ENCODE measurements around the gene FAM117B.

Gene FAM117B

DNA sequence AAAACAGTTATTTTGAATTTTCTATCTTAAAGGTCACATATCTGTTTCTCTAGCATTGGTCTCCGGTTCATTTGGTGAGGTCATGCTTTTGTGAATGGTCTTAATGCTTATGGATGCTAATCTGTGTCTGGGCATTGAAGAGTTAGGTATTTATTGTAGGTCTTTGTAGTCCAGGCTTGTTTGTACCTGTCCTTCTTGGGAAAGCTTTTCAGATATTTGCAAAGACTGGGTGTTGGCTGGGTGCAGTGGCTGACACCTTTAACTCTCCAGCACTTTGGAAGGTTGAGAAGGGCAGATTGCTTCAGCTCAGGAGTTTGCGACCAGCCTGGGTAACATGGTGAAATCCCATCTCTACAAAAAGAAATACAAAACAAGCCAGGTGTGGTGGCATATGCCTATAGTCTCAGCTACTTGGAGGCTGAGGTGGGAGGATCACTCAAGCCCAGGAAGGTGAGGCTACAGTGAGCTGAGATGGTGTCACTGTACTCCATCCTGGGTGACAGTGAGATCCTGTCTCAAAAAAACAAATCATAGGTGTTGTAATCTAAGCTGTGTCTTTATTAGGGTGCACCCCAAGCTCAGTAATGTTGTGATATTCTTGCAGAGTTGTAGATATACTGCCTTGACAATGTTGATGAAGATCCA is 82.3 kb downstream of the FAM117B start:
- TF ChIP-seq, protein P1, sequence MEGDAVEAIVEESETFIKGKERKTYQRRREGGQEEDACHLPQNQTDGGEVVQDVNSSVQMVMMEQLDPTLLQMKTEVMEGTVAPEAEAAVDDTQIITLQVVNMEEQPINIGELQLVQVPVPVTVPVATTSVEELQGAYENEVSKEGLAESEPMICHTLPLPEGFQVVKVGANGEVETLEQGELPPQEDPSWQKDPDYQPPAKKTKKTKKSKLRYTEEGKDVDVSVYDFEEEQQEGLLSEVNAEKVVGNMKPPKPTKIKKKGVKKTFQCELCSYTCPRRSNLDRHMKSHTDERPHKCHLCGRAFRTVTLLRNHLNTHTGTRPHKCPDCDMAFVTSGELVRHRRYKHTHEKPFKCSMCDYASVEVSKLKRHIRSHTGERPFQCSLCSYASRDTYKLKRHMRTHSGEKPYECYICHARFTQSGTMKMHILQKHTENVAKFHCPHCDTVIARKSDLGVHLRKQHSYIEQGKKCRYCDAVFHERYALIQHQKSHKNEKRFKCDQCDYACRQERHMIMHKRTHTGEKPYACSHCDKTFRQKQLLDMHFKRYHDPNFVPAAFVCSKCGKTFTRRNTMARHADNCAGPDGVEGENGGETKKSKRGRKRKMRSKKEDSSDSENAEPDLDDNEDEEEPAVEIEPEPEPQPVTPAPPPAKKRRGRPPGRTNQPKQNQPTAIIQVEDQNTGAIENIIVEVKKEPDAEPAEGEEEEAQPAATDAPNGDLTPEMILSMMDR (conservative IDR thresholded peaks at IDR 0.05; ENCODE audit: low read length): no peak
- H3K4me3 ChIP-seq (ENCODE audit: low read length): no peak overlapping the region
- DNase-seq (ENCODE audit: low read depth): no peak

DNA sequence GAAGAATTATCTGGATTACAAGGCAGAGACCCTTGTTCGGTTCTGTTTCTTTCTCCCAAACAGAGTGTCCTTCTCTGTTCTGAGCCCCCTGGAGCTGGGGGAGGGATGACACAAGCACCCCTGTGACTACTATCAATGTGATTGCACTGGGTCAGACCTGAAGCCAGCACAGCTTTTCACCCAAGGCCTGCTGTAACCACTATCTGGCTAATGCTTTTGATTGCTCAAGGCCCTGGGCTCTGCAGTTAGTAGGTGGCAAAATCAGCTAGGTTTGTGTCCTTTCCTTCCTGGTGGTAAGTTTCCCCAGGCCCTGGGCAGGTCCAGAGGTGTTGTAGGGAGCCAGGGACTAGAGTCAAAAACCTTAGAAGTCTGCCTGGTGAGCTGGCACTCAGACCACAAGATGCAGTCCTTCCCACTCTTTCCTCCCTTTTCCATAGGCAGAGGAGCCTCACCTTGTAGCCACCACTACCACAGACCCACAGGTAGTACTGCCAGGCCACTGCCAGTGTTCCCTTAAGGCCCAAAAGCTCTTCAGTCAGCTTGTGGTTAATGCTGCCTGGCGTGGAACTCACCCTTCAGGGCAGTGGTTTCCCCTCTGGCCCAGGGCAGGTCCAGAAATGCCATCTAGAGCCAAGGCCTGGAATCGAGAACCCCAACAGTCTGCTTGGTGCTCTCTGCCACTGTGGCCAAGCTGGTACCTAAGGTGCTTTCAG is 83.0 kb downstream of the FAM117B start:
- DNase-seq (ENCODE audit: low read depth): no peak
- TF ChIP-seq, protein P1 (conservative IDR thresholded peaks at IDR 0.05; ENCODE audit: low read length): no peak
- no peak overlapping the region for H3K4me3 ChIP-seq (ENCODE audit: low read length)

DNA sequence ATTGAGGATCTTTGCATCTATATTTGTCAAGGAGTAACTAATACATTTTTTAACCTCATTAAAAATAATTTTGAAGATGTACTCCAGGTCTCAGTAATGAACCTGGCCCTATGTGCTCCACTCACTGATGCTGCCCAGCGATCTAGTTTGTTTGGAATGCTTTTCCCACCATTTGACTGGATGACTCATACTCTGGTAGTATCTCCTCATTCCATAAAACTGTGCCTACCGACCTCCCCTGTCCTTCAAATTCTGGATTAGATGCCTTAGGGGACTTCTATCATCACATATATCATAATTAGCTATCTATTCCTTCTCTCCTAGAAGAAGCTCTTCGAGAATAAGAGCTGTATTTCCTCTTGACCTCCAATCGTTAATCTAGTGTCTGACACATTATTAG is 83.8 kb downstream of the FAM117B start:
- H3K4me3 ChIP-seq (ENCODE audit: low read length): no peak overlapping the region
- DNase-seq (ENCODE audit: low read depth): peak; percentile 29
- TF ChIP-seq, protein P1 (conservative IDR thresholded peaks at IDR 0.05; ENCODE audit: low read length): no peak

DNA sequence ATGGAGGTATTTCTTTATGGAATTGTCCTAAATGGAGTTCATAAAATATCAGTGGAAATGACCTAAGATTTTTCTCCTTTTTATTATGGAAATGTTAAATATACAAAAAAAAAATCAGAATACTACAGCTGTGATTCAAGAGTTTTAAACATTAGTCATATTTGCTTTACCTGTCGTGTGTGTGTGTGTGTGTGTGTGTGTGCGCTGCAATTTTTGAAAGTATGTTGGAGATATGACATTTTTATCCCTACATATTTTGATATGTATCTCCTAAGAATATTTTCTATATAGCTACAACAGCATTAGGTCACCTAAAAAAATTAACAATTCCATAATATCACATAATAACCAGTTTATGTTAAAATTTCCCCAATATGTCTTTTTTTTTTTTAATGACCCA is 85.5 kb downstream of the FAM117B start:
- no peak overlapping the region for H3K4me3 ChIP-seq (ENCODE audit: low read length)
- no peak for DNase-seq (ENCODE audit: low read depth)
- TF ChIP-seq, protein P1 (conservative IDR thresholded peaks at IDR 0.05; ENCODE audit: low read length): no peak

DNA sequence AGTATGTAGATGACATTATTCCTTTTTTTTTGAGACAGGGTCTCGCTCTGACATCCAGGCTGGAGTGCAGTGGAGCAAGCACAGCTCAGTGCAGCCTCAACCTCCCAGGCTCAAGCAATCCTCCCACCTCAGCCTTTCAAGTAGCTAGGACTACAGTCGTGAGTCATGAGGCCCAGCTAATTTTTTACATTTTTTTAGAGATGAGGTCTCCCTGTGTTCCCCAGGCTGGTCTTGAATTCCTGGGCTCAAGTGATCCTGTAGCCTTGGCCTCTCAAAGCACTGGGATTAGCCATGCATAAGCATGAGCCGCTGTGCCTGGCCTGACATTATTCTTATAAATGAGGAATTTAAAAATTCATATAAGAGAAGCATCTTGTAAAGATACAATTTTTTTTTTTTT is 86.9 kb downstream of the FAM117B start:
- TF ChIP-seq, protein P1 (conservative IDR thresholded peaks at IDR 0.05; ENCODE audit: low read length): no peak

DNA sequence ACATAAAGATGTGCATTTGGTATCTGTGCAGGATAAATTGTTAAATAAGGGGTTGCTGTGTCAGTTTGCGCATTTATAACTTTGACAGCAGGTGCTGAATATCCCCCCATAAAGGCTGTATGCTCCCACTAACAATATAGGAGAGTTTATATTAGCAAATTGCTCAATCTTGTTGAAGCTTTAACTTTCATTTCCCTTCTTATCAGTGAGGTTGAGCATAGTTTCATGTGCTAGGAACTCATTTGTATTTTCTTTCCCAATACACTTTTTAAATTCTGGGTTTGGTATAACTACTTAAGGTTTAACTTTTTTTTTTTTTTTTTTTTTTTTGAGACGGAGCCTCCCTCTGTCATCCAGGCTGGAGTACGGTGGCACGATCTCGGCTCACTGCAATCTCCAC is 89.0 kb downstream of the FAM117B start:
- TF ChIP-seq, protein P1 (conservative IDR thresholded peaks at IDR 0.05; ENCODE audit: low read length): no peak
- no peak overlapping the region for H3K4me3 ChIP-seq (ENCODE audit: low read length)
- no peak for DNase-seq (ENCODE audit: low read depth)

More for the DNA sequence above, 86.9 kb downstream of the FAM117B start:
- no peak overlapping the region for H3K4me3 ChIP-seq (ENCODE audit: low read length)
- peak; percentile 29 for DNase-seq (ENCODE audit: low read depth)

DNA sequence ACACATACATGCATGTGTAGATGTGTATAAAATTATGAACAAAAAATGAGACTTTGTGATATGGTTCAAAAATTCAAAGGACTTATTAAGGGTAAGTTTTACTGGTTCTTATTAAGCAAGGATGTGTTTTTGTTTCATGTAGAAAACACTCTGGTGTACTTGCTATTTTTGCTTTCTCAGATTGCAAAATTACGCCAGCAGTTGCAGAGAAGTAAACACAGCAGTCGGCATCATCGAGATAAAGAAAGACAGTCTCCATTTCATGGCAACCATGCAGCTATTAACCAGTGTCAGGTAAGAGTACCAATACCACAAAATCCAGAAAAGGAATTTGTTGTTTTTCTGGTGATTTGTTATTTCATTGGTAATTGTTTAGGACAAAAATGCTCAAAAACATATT is 91.3 kb downstream of the FAM117B start:
- no peak overlapping the region for H3K4me3 ChIP-seq (ENCODE audit: low read length)
- TF ChIP-seq, protein P1 (conservative IDR thresholded peaks at IDR 0.05; ENCODE audit: low read length): no peak

More for the DNA sequence above, 91.3 kb downstream of the FAM117B start:
- no peak for DNase-seq (ENCODE audit: low read depth)

Measured in AG10803 (cell line).